ENCODE data around the gene NUDT4. TPM values are rescaled to one million over a fixed set of nuclear protein-coding genes. Genes with fewer than 3 reads are reported as not detected.
"Not testable (repeated sequence)": the region's sequence is repeated elsewhere in the genome, so short reads cannot be mapped to it uniquely, and the experiment has no call there.

The NUDT4 gene
- polyA plus RNA-seq, 1 of the 3 experiments (the other 2 are of a cell fraction) = 19.8 TPM

DNA sequence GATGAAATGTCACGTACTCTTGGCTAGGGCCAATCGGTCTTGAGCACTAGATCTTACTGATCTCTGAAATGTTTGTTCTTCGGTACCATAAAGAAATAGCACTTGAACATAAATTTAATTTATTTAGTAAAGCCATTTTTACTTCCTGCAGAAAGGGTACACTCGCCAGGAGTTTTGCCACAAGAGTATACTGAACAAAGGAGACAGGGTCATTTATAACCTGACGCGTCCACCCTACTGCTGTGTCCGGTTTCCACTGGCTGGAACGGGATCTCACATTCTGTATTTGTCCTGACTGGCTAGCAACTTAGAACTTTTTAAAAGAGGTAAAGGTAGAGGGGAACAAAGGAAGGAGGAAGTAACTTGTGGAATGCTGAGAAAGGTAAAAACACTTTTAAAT lies 34.7 kb downstream of the NUDT4 start:
- H3K9me2 ChIP-seq; H3K4me2 ChIP-seq; H2AFZ ChIP-seq (ENCODE audit: low read depth); DNase-seq; H3K27ac ChIP-seq (ENCODE audit: low read depth in 2 of 2, low read length in 1 of 2); H3K27me3 ChIP-seq (ENCODE audit: insufficient read depth); H3K9me3 ChIP-seq; H3K9ac ChIP-seq; H3K4me3 ChIP-seq (ENCODE audit: low read depth in 2 of 2, low read length in 1 of 2); POLR2A ChIA-PET: not testable (repeated sequence)
- Histone ChIP-seq H3K4me1 (ENCODE audit: control insufficient read depth in 1 of 2, insufficient read depth in 2 of 2, low read depth in 1 of 2, low read length in 1 of 2) (peaks cover 4 to 32% of the 10 kb centered on the region in 2 experiments; a peak in 3 of 4 replicates), H3K79me2 (ENCODE audit: insufficient read depth) (peaks cover 78% of the 10 kb centered on the region), H4K20me1 (ENCODE audit: insufficient read depth) (peaks cover 54% of the 10 kb centered on the region), H3K36me3 (replicated peaks in 1 of 2; ENCODE audit: control insufficient read depth in 1 of 2, insufficient read depth in 2 of 2, low read length in 1 of 2) (peaks cover 22 to 33% of the 10 kb centered on the region in 2 experiments), H3F3A (replicated peaks; ENCODE audit: insufficient read depth) (peaks cover 65% of the 10 kb centered on the region)
- WGBS (ENCODE audit: low lambda C conversion rate) = 93% methylated on average over 8 of the region's 8 CpGs
- CTCF ChIA-PET = interaction anchor here (1.2 to 1.5 kb wide), 3 partner anchors 15 to 425 kb away, joined by 3 to 5 read pairs (median 3); no protein-coding TSS in a partner anchor

DNA sequence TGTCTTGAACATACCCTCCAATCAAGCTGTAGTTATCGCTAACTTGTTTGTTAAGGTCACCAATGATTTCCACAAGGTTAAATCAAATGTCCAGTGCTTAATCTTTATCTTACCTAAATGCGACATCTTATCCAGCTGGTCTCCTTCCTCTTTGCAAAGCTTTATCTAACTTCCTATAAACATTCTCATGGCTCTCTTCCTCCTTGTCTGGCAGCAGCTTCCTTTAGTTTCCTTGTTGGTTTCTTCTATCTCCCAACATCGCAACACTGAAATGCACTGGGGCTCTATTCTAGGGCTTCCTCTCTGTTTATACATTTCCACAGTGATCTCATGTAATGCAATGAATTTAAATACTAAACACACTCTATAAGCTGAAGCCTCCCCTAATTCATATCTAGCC lies 35.3 kb downstream of the NUDT4 start:
- DNase-seq = no peak
- Histone ChIP-seq H3F3A (replicated peaks; ENCODE audit: insufficient read depth) (peaks cover 58% of the 10 kb centered on the region), H3K9me3 (no peaks in the 10 kb centered on the region), H2AFZ (ENCODE audit: low read depth) (no peak overlapping the region), H3K4me2 (no peak overlapping the region), H3K9ac (no peak overlapping the region), H3K4me3 (ENCODE audit: low read depth in 2 of 2, low read length in 1 of 2) (no peak overlapping the region), H3K27ac (ENCODE audit: low read depth in 2 of 2, low read length in 1 of 2) (no peak overlapping the region), H4K20me1 (ENCODE audit: insufficient read depth) (peaks cover 59% of the 10 kb centered on the region), H3K9me2 (no peaks in the 10 kb centered on the region), H3K79me2 (ENCODE audit: insufficient read depth) (peaks cover 85% of the 10 kb centered on the region), H3K4me1 (ENCODE audit: control insufficient read depth in 1 of 2, insufficient read depth in 2 of 2, low read depth in 1 of 2, low read length in 1 of 2) (peaks cover 4 to 32% of the 10 kb centered on the region in 2 experiments; a peak in 3 of 4 replicates), H3K27me3 (ENCODE audit: insufficient read depth) (no peaks in the 10 kb centered on the region), H3K36me3 (replicated peaks in 1 of 2; ENCODE audit: control insufficient read depth in 1 of 2, insufficient read depth in 2 of 2, low read length in 1 of 2) (peaks cover 20 to 28% of the 10 kb centered on the region in 2 experiments)
- TF ChIP-seq YY1 (IDR thresholded peaks at IDR 0.05; ENCODE audit: low read depth) = no peak
- no peak for TF ChIP-seq IRF3 (IDR thresholded peaks at IDR 0.05; ENCODE audit: low read depth, low read length)
- no peak for TF ChIP-seq GATA2 (CRISPR knock-in tag; IDR thresholded peaks at IDR 0.05)
- TF ChIP-seq FOXJ3 (CRISPR knock-in tag; IDR thresholded peaks at IDR 0.05) = no peak
- no peak for TF ChIP-seq POLR2AphosphoS5 (IDR thresholded peaks at IDR 0.05; ENCODE audit: low read depth, low read length)
- no peak for TF ChIP-seq RXRA (IDR thresholded peaks at IDR 0.05; ENCODE audit: borderline replicate concordance, low read depth)
- TF ChIP-seq MEF2A (IDR thresholded peaks at IDR 0.05; ENCODE audit: borderline replicate concordance, low read depth) = no peak
- TF ChIP-seq, protein P1, sequence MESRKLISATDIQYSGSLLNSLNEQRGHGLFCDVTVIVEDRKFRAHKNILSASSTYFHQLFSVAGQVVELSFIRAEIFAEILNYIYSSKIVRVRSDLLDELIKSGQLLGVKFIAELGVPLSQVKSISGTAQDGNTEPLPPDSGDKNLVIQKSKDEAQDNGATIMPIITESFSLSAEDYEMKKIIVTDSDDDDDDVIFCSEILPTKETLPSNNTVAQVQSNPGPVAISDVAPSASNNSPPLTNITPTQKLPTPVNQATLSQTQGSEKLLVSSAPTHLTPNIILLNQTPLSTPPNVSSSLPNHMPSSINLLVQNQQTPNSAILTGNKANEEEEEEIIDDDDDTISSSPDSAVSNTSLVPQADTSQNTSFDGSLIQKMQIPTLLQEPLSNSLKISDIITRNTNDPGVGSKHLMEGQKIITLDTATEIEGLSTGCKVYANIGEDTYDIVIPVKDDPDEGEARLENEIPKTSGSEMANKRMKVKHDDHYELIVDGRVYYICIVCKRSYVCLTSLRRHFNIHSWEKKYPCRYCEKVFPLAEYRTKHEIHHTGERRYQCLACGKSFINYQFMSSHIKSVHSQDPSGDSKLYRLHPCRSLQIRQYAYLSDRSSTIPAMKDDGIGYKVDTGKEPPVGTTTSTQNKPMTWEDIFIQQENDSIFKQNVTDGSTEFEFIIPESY (IDR thresholded peaks at IDR 0.05; ENCODE audit: borderline replicate concordance, low read depth) = no peak
- no peak for TF ChIP-seq TAF1 (IDR thresholded peaks at IDR 0.05; ENCODE audit: borderline replicate concordance, low read depth, low read length)
- TF ChIP-seq, protein P2, sequence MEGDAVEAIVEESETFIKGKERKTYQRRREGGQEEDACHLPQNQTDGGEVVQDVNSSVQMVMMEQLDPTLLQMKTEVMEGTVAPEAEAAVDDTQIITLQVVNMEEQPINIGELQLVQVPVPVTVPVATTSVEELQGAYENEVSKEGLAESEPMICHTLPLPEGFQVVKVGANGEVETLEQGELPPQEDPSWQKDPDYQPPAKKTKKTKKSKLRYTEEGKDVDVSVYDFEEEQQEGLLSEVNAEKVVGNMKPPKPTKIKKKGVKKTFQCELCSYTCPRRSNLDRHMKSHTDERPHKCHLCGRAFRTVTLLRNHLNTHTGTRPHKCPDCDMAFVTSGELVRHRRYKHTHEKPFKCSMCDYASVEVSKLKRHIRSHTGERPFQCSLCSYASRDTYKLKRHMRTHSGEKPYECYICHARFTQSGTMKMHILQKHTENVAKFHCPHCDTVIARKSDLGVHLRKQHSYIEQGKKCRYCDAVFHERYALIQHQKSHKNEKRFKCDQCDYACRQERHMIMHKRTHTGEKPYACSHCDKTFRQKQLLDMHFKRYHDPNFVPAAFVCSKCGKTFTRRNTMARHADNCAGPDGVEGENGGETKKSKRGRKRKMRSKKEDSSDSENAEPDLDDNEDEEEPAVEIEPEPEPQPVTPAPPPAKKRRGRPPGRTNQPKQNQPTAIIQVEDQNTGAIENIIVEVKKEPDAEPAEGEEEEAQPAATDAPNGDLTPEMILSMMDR (IDR thresholded peaks at IDR 0.05) = no peak
- TF ChIP-seq FOXM1 (IDR thresholded peaks at IDR 0.05; ENCODE audit: low read depth) = no peak
- TF ChIP-seq MXI1 (IDR thresholded peaks at IDR 0.05; ENCODE audit: low read depth, low read length) = no peak
- no peak for TF ChIP-seq RCOR1 (IDR thresholded peaks at IDR 0.05; ENCODE audit: low read length)
- no peak for TF ChIP-seq RAD21 (IDR thresholded peaks at IDR 0.05; ENCODE audit: low read length)
- no peak for TF ChIP-seq JUND (IDR thresholded peaks at IDR 0.05)
- no peak for TF ChIP-seq USF1 (IDR thresholded peaks at IDR 0.05; ENCODE audit: borderline replicate concordance, low read depth)
- WGBS (ENCODE audit: low lambda C conversion rate) = 94% methylated on average over 3 of the region's 3 CpGs
- CTCF ChIA-PET = interaction anchor here (1.2 to 1.5 kb wide), 3 partner anchors 16 to 426 kb away, joined by 3 to 5 read pairs (median 3); no protein-coding TSS in a partner anchor
- POLR2A ChIA-PET = no interaction called here

Data from SK-N-SH (cell line).